Measurements from ENCODE around the gene MITF.

The MITF gene

GRCh38 chr3:69761896-69762767, 22.9 kb downstream of the MITF start:
- no peak overlapping the region for H3K4me3 ChIP-seq (ENCODE audit: low read depth, low read length)
- no peak overlapping the region for H3K27ac ChIP-seq
- H3K36me3 ChIP-seq (ENCODE audit: control insufficient read depth, insufficient read depth, low read length): no peaks in the 10 kb centered on the region
- H3K9me3 ChIP-seq (ENCODE audit: control insufficient read depth, low read length): no peaks in the 10 kb centered on the region
- TF ChIP-seq CTCF (IDR thresholded peaks at IDR 0.05): no peak
- peak overlapping the region; percentile 57 for H3K4me2 ChIP-seq (ENCODE audit: low read length)
- no peak overlapping the region for H3K9ac ChIP-seq
- peaks cover 20% of the 10 kb centered on the region for H3K4me1 ChIP-seq
- H3K27me3 ChIP-seq (ENCODE audit: control insufficient read depth, insufficient read depth, low read length): no peaks in the 10 kb centered on the region
- no peak overlapping the region for H2AFZ ChIP-seq
- H3K79me2 ChIP-seq: peaks cover 6% of the 10 kb centered on the region

GRCh38 chr3:69762768-69763229, 23.5 kb downstream of the MITF start:
- TF ChIP-seq CTCF (IDR thresholded peaks at IDR 0.05): no peak
- peaks cover 25% of the 10 kb centered on the region for H3K4me1 ChIP-seq
- H2AFZ ChIP-seq: no peak overlapping the region
- peaks cover 6% of the 10 kb centered on the region for H3K79me2 ChIP-seq
- peak overlapping the region; percentile 57 for H3K4me2 ChIP-seq (ENCODE audit: low read length)
- H3K4me3 ChIP-seq (ENCODE audit: low read depth, low read length): peak overlapping the region; percentile 31
- no peak overlapping the region for H3K9ac ChIP-seq
- H3K27me3 ChIP-seq (ENCODE audit: control insufficient read depth, insufficient read depth, low read length): no peaks in the 10 kb centered on the region
- H3K9me3 ChIP-seq (ENCODE audit: control insufficient read depth, low read length): no peaks in the 10 kb centered on the region
- no peaks in the 10 kb centered on the region for H3K36me3 ChIP-seq (ENCODE audit: control insufficient read depth, insufficient read depth, low read length)
- no peak overlapping the region for H3K27ac ChIP-seq

GRCh38 chr3:69763458-69763857, 24.2 kb downstream of the MITF start:
- H3K27me3 ChIP-seq (ENCODE audit: control insufficient read depth, insufficient read depth, low read length): no peaks in the 10 kb centered on the region
- H3K9ac ChIP-seq: no peak overlapping the region
- no peaks in the 10 kb centered on the region for H3K9me3 ChIP-seq (ENCODE audit: control insufficient read depth, low read length)
- H3K27ac ChIP-seq: peak overlapping the region; percentile 21
- TF ChIP-seq CTCF (IDR thresholded peaks at IDR 0.05): no peak
- peaks cover 9% of the 10 kb centered on the region for H3K79me2 ChIP-seq
- peak overlapping the region; percentile 63 for H3K4me2 ChIP-seq (ENCODE audit: low read length)
- peaks cover 29% of the 10 kb centered on the region for H3K4me1 ChIP-seq
- H3K36me3 ChIP-seq (ENCODE audit: control insufficient read depth, insufficient read depth, low read length): no peaks in the 10 kb centered on the region
- no peak overlapping the region for H2AFZ ChIP-seq
- H3K4me3 ChIP-seq (ENCODE audit: low read depth, low read length): peak overlapping the region; percentile 31

GRCh38 chr3:69764121-69764741, 25.0 kb downstream of the MITF start:
- H3K36me3 ChIP-seq (ENCODE audit: control insufficient read depth, insufficient read depth, low read length): no peaks in the 10 kb centered on the region
- H3K9ac ChIP-seq: no peak overlapping the region
- H3K4me3 ChIP-seq (ENCODE audit: low read depth, low read length): peak overlapping the region; percentile 31
- H3K27me3 ChIP-seq (ENCODE audit: control insufficient read depth, insufficient read depth, low read length): no peaks in the 10 kb centered on the region
- no peak for TF ChIP-seq CTCF (IDR thresholded peaks at IDR 0.05)
- H3K27ac ChIP-seq: peak overlapping the region; percentile 21
- H2AFZ ChIP-seq: no peak overlapping the region
- H3K4me2 ChIP-seq (ENCODE audit: low read length): peak overlapping the region; percentile 63
- no peaks in the 10 kb centered on the region for H3K9me3 ChIP-seq (ENCODE audit: control insufficient read depth, low read length)
- H3K79me2 ChIP-seq: peaks cover 10% of the 10 kb centered on the region
- H3K4me1 ChIP-seq: peaks cover 29% of the 10 kb centered on the region

Measured in parathyroid adenoma (tissue), 2 donors.